Loucy (cell line): ENCODE measurements around the gene KSR1.
A peak's percentile ranks its signal among the peaks of the same experiment; 100 is the strongest.

ENCODE experiments used
- H2AFZ ChIP-seq: fragments of 200-600 bp; sonication (generic); 2 replicates; pipeline ENCODE4 v1.6.0; 2016; ENCODE audit warnings: antibody characterized with exemption, mild to moderate bottlenecking, low read length, moderate library complexity
- H3F3A ChIP-seq: fragments of 200-600 bp; 2 replicates; pipeline ENCODE4 v1.6.0; 2016; ENCODE audit warnings: antibody characterized with exemption, low read depth, mild to moderate bottlenecking
- H3K27me3 ChIP-seq: fragments of 200-600 bp; sonication (generic); 2 replicates; pipeline ENCODE4 v1.6.1; 2014; ENCODE audit warnings: low read length, mild to moderate bottlenecking; ENCODE audit not compliant: insufficient read depth, poor library complexity, severe bottlenecking
- H3K36me3 ChIP-seq: fragments of 200-600 bp; sonication (generic); 2 replicates; pipeline ENCODE4 v1.6.1; 2016; ENCODE audit warnings: low read length; ENCODE audit not compliant: insufficient read depth
- H3K4me1 ChIP-seq: fragments of 200-600 bp; sonication (generic); 2 replicates; pipeline ENCODE4 v1.5.1; 2014; ENCODE audit warnings: low read length, mild to moderate bottlenecking; ENCODE audit not compliant: insufficient read depth, poor library complexity, severe bottlenecking
- H3K4me2 ChIP-seq: fragments of 200-600 bp; sonication (generic); 2 replicates; pipeline ENCODE4 v1.6.0; 2014; ENCODE audit warnings: antibody characterized with exemption, low read length, low read depth, mild to moderate bottlenecking; ENCODE audit not compliant: poor library complexity, severe bottlenecking
- H3K4me3 ChIP-seq: fragments of 200-600 bp; sonication (generic); 2 replicates; pipeline ENCODE4 v1.5.1; 2014; ENCODE audit warnings: low read length, mild to moderate bottlenecking, mixed read lengths; ENCODE audit not compliant: poor library complexity, severe bottlenecking
- H3K79me2 ChIP-seq: fragments of 200-600 bp; sonication (generic); 2 replicates; pipeline ENCODE4 v1.6.1; 2014; ENCODE audit warnings: low read length; ENCODE audit not compliant: insufficient read depth
- H3K9ac ChIP-seq: fragments of 200-600 bp; sonication (generic); 2 replicates; pipeline ENCODE4 v1.6.0; 2014; ENCODE audit warnings: mild to moderate bottlenecking, low read depth, low read length, moderate library complexity; ENCODE audit not compliant: poor library complexity, severe bottlenecking
- H3K9me2 ChIP-seq: fragments of 200-600 bp; sonication (generic); replicated peaks from 2 replicates; pipeline ENCODE4 v1.6.1; 2016; ENCODE audit warnings: low read depth, low read length, mixed read lengths
- H3K9me3 ChIP-seq: fragments of 200-600 bp; sonication (generic); 2 replicates; pipeline ENCODE4 v1.6.1; 2014; ENCODE audit warnings: mild to moderate bottlenecking, antibody characterized with exemption, low read length, low read depth; ENCODE audit not compliant: insufficient read depth
- H4K20me1 ChIP-seq: fragments of 200-600 bp; sonication (generic); 2 replicates; pipeline ENCODE4 v1.6.0; 2014; ENCODE audit warnings: antibody characterized with exemption, low read length, mild to moderate bottlenecking; ENCODE audit not compliant: insufficient read depth, poor library complexity, severe bottlenecking
- CTCF ChIP-seq: fragments of 200-600 bp; sonication (generic); conservative IDR thresholded peaks from 2 replicates; pipeline ENCODE4 v1.5.1; 2014; ENCODE audit warnings: mild to moderate bottlenecking, antibody characterized with exemption, low read length
- EZH2phosphoT487 ChIP-seq: fragments of 200-600 bp; IDR thresholded peaks from 2 replicates; pipeline ENCODE4 v1.6.1; 2018; ENCODE audit warnings: antibody characterized with exemption, mild to moderate bottlenecking, moderate library complexity, borderline replicate concordance

Gene KSR1

GRCh38 chr17:27473748-27474609 lies 17.7 kb downstream of the KSR1 start:
- Histone ChIP-seq H3K4me1 (peaks cover 75% of the 10 kb centered on the region), H3K36me3 (no peaks in the 10 kb centered on the region), H3F3A (peaks cover 22% of the 10 kb centered on the region), H3K4me2 (peak overlapping the region; percentile 87), H2AFZ (peak overlapping the region; percentile 6; the same call in 1 of the 2 replicates), H3K27me3 (no peaks in the 10 kb centered on the region), H3K9me3 (no peaks in the 10 kb centered on the region), H3K79me2 (peaks cover 80% of the 10 kb centered on the region), H3K9me2 (no peaks in the 10 kb centered on the region), H3K4me3 (peak overlapping the region; percentile 71), H3K9ac (peak overlapping the region; percentile 63), H4K20me1 (no peaks in the 10 kb centered on the region)
- TF ChIP-seq CTCF (no peak), EZH2phosphoT487 (no peak)

GRCh38 chr17:27475070-27475673 lies 18.9 kb downstream of the KSR1 start:
- Histone ChIP-seq H3K27me3 (no peaks in the 10 kb centered on the region), H2AFZ (no peak overlapping the region), H3K79me2 (peaks cover 82% of the 10 kb centered on the region), H3K4me3 (peak overlapping the region; percentile 71), H3K4me2 (peak overlapping the region; percentile 87), H3F3A (peaks cover 22% of the 10 kb centered on the region), H3K9me3 (no peaks in the 10 kb centered on the region), H3K36me3 (no peaks in the 10 kb centered on the region), H3K9me2 (no peaks in the 10 kb centered on the region), H4K20me1 (no peaks in the 10 kb centered on the region), H3K9ac (peak overlapping the region; percentile 63), H3K4me1 (peaks cover 86% of the 10 kb centered on the region)
- TF ChIP-seq CTCF (no peak), EZH2phosphoT487 (no peak)

GRCh38 chr17:27475981-27476895 lies 20.0 kb downstream of the KSR1 start:
- Histone ChIP-seq H3K79me2 (peaks cover 80% of the 10 kb centered on the region), H3K4me1 (peaks cover 94% of the 10 kb centered on the region), H3K9ac (peak overlapping the region; percentile 63), H2AFZ (no peak overlapping the region), H3K9me3 (no peaks in the 10 kb centered on the region), H3K9me2 (no peaks in the 10 kb centered on the region), H3K27me3 (no peaks in the 10 kb centered on the region), H3K4me2 (no peak overlapping the region), H3K36me3 (no peaks in the 10 kb centered on the region), H3F3A (peaks cover 22% of the 10 kb centered on the region), H4K20me1 (no peaks in the 10 kb centered on the region), H3K4me3 (no peak overlapping the region)
- TF ChIP-seq CTCF: no peak
- TF ChIP-seq EZH2phosphoT487: no peak
